A673 (cell line): ENCODE data around the gene ACACA. TPM values are rescaled to one million over a fixed set of nuclear protein-coding genes. Genes with fewer than 3 reads are reported as not detected.

Source experiments
- BruUV-seq: library from RNA; stranded (reverse); fragments of 400-500 nt; replicated peaks from 2 replicates; lab custom pipeline; 2021; lab: Mats Ljungman, UMichigan
- CTCF ChIA-PET: fragments of 300-600 bp; sonication (Branson Sonifier 250); formaldehyde crosslinking; loops from one replicate; lab custom pipeline; 2022; ENCODE audit warnings: antibody characterized with exemption; lab: Charles Lee
- POLR2A ChIA-PET: fragments of 300-600 bp; sonication (Branson Sonifier 250); formaldehyde crosslinking; loops from one replicate; lab custom pipeline; 2022; ENCODE audit warnings: antibody characterized with exemption; ENCODE audit not compliant: low non-redundant PET; lab: Charles Lee
- DNase-seq: peaks from one replicate; pipeline ENCODE4 v3.0.0-alpha.2; 2015; ENCODE audit warnings: low spot score
- H3K27ac ChIP-seq: fragments of 200-600 bp; sonication (generic); 2 replicates; pipeline ENCODE4 v1.5.1; 2016; ENCODE audit warnings: mixed run types, low read depth, mild to moderate bottlenecking, mixed read lengths, antibody characterized with exemption, low read length; ENCODE audit not compliant: poor library complexity, severe bottlenecking
- H3K27me3 ChIP-seq: fragments of 200-600 bp; sonication (generic); replicated peaks from 2 replicates; pipeline ENCODE4 v1.6.1; 2017; ENCODE audit warnings: mixed run types, low read depth, mild to moderate bottlenecking, mixed read lengths, antibody characterized with exemption, low read length; ENCODE audit not compliant: insufficient read depth, poor library complexity
- H3K36me3 ChIP-seq: fragments of 200-600 bp; sonication (generic); 2 replicates; pipeline ENCODE4 v1.6.1; 2016; ENCODE audit warnings: mixed run types, mild to moderate bottlenecking, mixed read lengths, antibody characterized with exemption, low read length; ENCODE audit not compliant: insufficient read depth, poor library complexity, severe bottlenecking
- H3K4me1 ChIP-seq: fragments of 200-600 bp; sonication (generic); 2 replicates; pipeline ENCODE4 v1.6.1; 2017; ENCODE audit warnings: mixed run types, mild to moderate bottlenecking, mixed read lengths, antibody characterized with exemption, low read length; ENCODE audit not compliant: insufficient read depth, poor library complexity, severe bottlenecking
- H3K4me3 ChIP-seq: fragments of 200-600 bp; sonication (generic); 2 replicates; pipeline ENCODE4 v1.5.1; 2016; ENCODE audit warnings: low read depth, mixed run types, mild to moderate bottlenecking, mixed read lengths, low read length; ENCODE audit not compliant: poor library complexity, severe bottlenecking
- H3K9me3 ChIP-seq: fragments of 200-600 bp; sonication (generic); 2 replicates; pipeline ENCODE4 v1.6.1; 2016; ENCODE audit warnings: mixed run types, low read depth, mild to moderate bottlenecking, mixed read lengths, antibody characterized with exemption, low read length; ENCODE audit not compliant: poor library complexity, severe bottlenecking
- EZH2 ChIP-seq: fragments of 200-600 bp; sonication (generic); IDR thresholded peaks from 2 replicates; pipeline ENCODE4 v1.6.1; 2017; ENCODE audit warnings: borderline replicate concordance, low read depth, mild to moderate bottlenecking, mixed read lengths, antibody characterized with exemption, low read length; ENCODE audit not compliant: poor library complexity, severe bottlenecking
- intact Hi-C: fragments of 100-400 bp; cut with micrococcal nuclease; formaldehyde crosslinking; loops from one replicate; pipeline ENCODE4 v1.10.0; 2022; ENCODE audit not compliant: unreplicated experiment
- total RNA-seq: library from RNA; stranded (reverse); gene quantifications from 2 replicates; pipeline ENCODE4 v1.2.3, GENCODE V29; 2021
- TF ChIP-seq, protein P1 (sequence below): fragments of 300-800, 200-600 bp; sonication (generic); conservative IDR thresholded peaks from 2 replicates; pipeline ENCODE4 v1.5.1; 2017; ENCODE audit warnings: low read depth, mild to moderate bottlenecking, antibody characterized with exemption, low read length, moderate library complexity, mixed read lengths

Gene ACACA
- total RNA-seq, 1 experiment from 2014 or later, result 68.3 TPM

DNA sequence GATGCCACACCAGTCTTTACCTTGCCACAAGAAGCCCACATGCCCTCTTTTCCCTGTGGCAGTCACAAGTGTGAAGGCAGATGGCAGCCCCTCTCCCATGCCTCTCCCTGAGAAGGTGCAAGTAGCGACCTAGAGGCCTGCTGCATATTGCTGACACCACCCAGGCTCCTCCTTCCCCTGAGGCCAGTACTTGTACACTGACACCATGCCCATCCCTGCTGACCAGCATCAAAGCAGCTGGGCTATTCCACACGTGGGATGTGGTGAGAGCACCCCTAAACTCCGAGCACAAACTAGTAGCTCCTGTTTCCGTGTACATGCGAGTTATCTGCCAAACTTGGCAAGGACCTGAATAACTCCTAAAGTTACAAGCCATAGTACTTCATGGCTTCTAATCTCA lies 308.5 kb downstream of the ACACA start:
- CTCF ChIA-PET, result no interaction called here
- intact Hi-C loops, result no loop called here
- H3K36me3 ChIP-seq, result peaks cover 14% of the 10 kb centered on the region

DNA sequence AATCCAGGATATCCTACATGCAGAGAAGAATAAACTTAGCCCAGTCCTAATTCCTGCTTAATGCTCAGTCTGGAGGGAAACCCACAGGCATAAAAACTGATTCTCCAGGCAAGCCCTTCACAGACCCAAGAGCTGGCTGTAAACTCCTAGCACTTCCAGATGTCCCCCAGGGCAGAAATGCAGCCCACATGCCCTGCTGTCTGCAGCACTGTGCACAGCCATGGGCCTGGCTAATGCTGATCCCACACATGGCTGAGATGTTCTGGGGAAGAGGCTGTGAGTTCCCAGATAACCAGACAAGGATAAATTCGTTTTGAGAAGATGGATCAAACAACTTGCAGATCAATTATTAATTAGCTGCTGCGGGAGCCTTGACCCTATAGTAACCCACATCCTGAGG lies 309.5 kb downstream of the ACACA start:
- intact Hi-C loops, result no loop called here
- ChIA-PET CTCF (no interaction called here), POLR2A (no interaction called here)
- H3K4me1 ChIP-seq, result no peaks in the 10 kb centered on the region
- BruUV-seq, result no TSS peak
- peaks cover 14% of the 10 kb centered on the region for H3K36me3 ChIP-seq
- H3K27ac ChIP-seq, result no peak overlapping the region
- H3K9me3 ChIP-seq, result no peaks in the 10 kb centered on the region
- no peak for DNase-seq
- no peak for TF ChIP-seq EZH2
- TF ChIP-seq, protein P1, sequence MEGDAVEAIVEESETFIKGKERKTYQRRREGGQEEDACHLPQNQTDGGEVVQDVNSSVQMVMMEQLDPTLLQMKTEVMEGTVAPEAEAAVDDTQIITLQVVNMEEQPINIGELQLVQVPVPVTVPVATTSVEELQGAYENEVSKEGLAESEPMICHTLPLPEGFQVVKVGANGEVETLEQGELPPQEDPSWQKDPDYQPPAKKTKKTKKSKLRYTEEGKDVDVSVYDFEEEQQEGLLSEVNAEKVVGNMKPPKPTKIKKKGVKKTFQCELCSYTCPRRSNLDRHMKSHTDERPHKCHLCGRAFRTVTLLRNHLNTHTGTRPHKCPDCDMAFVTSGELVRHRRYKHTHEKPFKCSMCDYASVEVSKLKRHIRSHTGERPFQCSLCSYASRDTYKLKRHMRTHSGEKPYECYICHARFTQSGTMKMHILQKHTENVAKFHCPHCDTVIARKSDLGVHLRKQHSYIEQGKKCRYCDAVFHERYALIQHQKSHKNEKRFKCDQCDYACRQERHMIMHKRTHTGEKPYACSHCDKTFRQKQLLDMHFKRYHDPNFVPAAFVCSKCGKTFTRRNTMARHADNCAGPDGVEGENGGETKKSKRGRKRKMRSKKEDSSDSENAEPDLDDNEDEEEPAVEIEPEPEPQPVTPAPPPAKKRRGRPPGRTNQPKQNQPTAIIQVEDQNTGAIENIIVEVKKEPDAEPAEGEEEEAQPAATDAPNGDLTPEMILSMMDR, result no peak
- H3K4me3 ChIP-seq, result no peak overlapping the region
- no peaks in the 10 kb centered on the region for H3K27me3 ChIP-seq

More for the DNA sequence above, 308.5 kb downstream of the ACACA start:
- TF ChIP-seq, protein P1, result no peak
- TF ChIP-seq EZH2, result no peak
- no peak for DNase-seq
- no TSS peak for BruUV-seq
- H3K9me3 ChIP-seq, result no peaks in the 10 kb centered on the region
- no peaks in the 10 kb centered on the region for H3K27me3 ChIP-seq
- POLR2A ChIA-PET, result no interaction called here
- H3K4me1 ChIP-seq, result no peaks in the 10 kb centered on the region
- no peak overlapping the region for H3K27ac ChIP-seq
- H3K4me3 ChIP-seq, result no peak overlapping the region

DNA sequence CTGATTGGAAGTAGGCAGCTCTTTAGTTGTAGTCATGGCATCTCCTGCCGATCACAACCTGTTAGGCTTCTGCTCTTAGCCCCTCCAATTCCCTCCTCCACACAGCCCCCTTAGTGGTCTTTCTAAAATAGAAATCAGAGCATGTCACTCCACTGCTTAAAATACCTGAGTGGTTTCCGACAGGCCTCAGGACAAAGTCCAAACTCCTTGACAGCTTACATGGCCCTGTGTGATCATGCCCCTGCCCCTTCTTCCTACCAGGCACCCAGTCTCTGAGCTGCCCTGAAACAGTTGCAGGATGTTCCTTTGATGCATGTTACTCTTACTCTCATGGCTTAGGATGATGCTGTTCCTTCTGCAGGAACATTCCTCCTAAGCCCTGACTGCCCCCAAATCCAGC lies 310.6 kb downstream of the ACACA start:
- Histone ChIP-seq H3K27ac (no peak overlapping the region), H3K9me3 (no peaks in the 10 kb centered on the region), H3K27me3 (no peaks in the 10 kb centered on the region), H3K4me3 (no peak overlapping the region), H3K4me1 (no peaks in the 10 kb centered on the region), H3K36me3 (peaks cover 14% of the 10 kb centered on the region)
- DNase-seq, result no peak
- no TSS peak for BruUV-seq
- intact Hi-C loops, result no loop called here
- TF ChIP-seq, protein P1, result no peak
- TF ChIP-seq EZH2, result no peak
- POLR2A ChIA-PET, result no interaction called here
- CTCF ChIA-PET, result no interaction called here
